NCI-H146 treated with DMSO at 0.1 percent for 48 hours (cell line): ENCODE data around the gene HMGN4.

ENCODE experiments used
- DNase-seq: peaks from one replicate; lab custom pipeline; 2025; ENCODE audit not compliant: unreplicated experiment; lab: John Stamatoyannopoulos, UW

HMGN4 gene

DNA sequence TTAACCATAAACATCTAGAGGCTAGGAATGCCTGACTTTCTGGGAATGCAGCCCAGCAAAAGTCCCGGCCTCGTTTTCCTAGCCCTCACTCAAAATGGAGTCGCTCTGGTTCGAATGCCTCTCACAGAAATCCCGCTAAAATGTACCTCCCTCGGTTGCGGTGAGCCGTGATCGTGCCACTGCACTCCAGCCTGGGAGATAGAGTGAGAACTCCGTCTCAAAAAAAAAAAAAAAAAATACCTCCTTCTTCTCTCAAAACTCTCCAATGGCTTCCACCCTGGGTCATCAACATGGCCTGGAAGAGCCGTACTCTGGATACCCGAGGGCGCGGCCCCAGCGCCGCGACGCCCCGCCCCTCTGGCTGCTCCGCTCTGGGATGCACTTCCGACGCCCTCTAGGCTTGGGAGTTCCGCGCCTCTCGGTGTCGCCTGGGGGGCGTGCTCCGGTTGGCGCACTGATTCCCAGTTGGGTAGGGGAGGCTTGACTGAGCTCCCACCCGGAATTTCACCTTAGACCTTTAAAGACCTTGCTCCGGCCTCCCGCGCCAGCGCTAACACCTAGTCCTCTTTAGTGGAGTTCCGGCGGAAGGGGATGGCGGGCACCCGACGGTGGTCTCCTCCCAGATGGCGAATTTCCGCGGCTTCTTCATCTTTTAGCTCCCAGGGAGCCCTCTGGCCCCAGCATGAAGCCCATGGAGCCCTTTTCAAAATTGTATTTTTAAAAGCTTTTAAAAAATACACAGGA is 12.3 kb downstream of the HMGN4 start:
- peak; percentile 91 for DNase-seq

DNA sequence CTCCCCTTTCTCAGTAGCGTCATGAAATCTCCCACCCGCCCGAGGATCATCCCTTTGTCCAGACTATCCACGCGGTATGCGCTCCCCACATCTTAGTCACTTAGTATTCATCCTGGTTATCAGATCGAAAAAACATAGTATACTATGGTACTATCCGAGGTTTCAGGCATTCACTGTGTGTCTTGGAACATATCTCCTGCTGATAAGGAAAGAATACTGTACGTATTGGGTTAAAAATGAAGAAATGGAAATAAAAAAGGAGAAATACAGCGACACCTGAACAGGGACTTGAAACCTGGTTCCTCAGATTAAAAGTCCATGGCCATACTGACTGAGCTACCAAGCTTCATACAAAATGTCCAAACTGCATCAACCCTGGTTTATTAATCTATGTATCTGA is 14.0 kb downstream of the HMGN4 start:
- no peak for DNase-seq

DNA sequence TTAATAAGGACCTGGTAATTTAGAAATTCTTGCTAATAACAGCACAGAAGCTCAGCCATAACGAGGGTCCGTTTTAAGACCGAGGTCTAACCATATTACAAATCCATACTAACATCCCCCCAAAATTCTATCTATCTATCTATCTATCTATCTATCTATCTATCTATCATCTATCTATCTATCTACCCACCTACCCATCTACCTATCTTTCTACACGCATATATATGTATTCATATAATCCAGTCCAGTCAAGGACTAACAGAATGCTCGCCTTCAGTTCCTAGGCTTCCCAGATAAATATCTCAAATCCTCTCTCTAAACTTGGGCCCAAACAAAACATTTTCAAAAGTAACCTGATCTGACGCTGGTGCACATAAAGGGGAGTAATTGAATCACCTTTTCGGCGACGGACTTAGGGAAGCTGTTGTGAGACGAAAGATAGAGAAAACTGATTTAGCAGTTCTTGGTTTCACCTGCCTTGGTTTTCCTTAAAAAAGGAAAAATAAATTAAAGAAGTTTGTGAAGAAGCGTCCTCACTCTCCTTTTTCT is 14.5 kb downstream of the HMGN4 start:
- DNase-seq: no peak

DNA sequence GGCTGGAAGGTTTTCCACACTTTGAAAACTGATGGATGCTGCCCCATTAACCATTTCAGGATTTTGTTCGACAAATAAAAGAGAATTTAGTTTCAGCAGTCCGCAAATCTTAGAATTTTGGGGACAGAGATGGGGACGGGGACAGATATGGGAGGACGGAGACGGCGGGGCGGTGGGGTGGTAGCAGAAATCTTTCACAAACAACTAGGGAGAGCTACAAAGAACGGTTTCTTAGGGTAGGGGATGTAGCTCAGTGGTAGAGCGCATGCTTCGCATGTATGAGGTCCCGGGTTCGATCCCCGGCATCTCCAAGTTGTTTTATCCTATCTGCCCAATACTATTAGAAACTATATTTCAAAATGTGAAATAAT is 15.1 kb downstream of the HMGN4 start:
- peak; percentile 73 for DNase-seq

DNA sequence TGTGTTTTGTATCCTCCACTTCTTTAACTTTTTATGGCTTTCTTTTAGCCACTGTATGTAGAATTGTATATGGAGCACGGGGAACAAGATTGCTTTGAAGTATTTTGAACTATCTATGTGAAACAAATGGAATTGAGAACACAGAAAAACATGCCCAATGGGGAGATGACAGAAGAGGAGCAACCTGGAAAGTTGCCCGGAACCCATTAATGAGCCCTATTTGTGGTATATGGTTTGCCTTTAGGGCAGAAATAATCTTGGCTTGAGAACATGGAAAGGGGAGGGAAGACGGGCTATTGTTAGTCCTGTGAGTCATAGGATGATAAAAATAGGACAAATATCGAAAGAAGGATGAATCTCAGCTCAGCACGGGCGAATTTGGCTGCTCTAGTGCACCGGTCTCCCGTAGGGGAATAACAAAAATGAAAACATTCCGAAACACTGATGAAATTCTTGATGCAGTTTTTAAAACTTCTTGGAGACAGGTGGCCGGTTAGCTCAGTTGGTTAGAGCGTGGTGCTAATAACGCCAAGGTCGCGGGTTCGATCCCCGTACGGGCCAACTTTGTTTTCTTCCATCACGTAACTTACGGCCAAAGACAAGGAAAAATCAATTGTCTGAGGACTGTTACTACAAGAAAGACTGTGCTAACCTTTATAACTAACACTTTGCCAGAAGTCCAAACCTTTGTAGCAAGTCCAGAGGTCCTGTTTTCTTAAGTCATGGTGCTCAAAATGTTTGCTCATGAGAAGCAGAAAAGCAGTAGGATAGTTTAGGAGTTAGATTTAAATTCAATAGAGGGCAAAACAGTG is 15.7 kb downstream of the HMGN4 start:
- DNase-seq: peak; percentile 94

GRCh38 chr6:26554447-26554696 is 16.2 kb downstream of the HMGN4 start:
- no peak for DNase-seq

GRCh38 chr6:26554697-26555504 is 16.7 kb downstream of the HMGN4 start:
- peak; percentile 61 for DNase-seq

GRCh38 chr6:26555505-26556262 is 17.5 kb downstream of the HMGN4 start:
- peak; percentile 35 for DNase-seq

GRCh38 chr6:26556263-26557070 is 18.3 kb downstream of the HMGN4 start:
- DNase-seq: peak; percentile 93

DNA sequence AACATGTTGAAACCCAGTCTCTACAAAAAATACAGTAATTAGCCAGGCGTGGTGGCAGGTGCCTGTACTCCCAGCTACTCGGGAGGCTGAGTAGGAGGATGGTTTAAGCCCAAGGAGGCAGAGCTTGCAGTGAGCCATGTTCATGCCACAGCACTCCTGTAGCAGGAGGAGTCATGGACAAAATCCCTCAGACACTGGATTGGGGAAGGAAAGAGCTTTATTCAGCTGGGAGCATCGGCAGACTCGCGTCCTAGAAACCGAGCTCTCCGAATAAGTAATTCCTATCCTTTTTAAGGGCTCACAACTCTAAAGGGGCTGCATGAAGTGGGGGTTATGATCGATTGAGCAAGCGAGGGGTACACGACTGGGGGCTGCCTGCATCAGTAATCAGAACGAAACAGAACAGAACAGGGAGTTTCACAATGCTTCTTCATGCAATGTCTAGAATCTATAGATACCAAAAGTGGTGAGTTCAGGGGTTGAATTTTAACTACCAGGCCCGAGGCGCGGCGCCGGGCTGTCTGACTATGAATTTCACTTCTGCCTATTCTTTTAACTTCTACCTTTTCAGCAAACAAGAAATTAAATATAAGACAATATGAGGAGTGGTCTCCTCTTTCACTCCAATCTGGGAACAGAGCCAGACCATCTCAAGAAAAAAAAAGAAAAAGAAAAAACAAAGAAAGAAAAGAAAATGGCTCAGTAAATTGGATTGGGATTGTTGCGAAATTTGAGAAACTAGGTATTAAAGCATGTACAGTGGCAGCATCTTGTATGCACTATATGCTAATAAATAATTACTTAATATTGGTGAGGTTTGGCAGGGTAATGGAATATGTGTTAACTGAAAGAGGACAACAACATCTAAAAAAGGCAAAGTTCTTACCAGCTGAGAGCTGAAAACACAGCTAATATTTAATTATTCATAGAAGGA is 23.6 kb downstream of the HMGN4 start:
- DNase-seq: no peak

DNA sequence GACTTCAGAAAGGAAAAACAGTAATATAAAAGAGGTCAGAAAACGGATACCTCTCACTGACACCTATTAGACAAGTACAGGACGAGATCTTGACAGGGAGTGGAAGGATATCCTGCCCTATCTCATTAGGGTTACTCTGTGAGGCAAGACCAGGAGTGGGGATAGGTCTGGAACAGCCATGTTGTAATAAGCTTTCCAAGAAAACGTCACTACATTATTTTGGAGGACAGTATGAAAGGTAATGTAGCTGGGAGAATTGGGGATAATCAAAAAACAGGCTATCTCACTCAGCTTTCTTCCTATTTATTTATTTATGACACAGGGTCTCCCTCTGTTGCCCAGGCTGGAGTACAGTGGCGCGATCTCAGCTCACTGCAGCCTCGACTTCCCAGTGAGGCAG is 25.3 kb downstream of the HMGN4 start:
- DNase-seq: no peak

GRCh38 chr6:26568601-26569432 is 30.7 kb downstream of the HMGN4 start:
- DNase-seq: peak; percentile 81

GRCh38 chr6:26569433-26569764 is 31.2 kb downstream of the HMGN4 start:
- no peak for DNase-seq

- DNase-seq: no peak
Measured at GRCh38 chr6:26570027-26570809, 32.1 kb downstream of the HMGN4 start.

GRCh38 chr6:26571592-26572296 is 33.6 kb downstream of the HMGN4 start:
- DNase-seq: peak; percentile 91

- DNase-seq: no peak
Measured at GRCh38 chr6:26575494-26575939, 37.4 kb downstream of the HMGN4 start.

- no peak for DNase-seq
Measured at GRCh38 chr6:26576407-26576843, 38.3 kb downstream of the HMGN4 start.
